IPS-20b (cell line): Measurements from ENCODE around the gene MEIS1.

ENCODE experiments used
- H3K27ac ChIP-seq: one replicate; pipeline ENCODE4 v1.5.1; 2013; ENCODE audit warnings: low read length
- H3K27me3 ChIP-seq: 2 replicates; pipeline ENCODE4 v1.6.1; 2013; ENCODE audit warnings: mild to moderate bottlenecking, low read length, inconsistent platforms; ENCODE audit not compliant: insufficient read depth
- H3K36me3 ChIP-seq: 2 replicates; pipeline ENCODE4 v1.6.1; 2013; ENCODE audit warnings: low read depth, mild to moderate bottlenecking, inconsistent platforms, low read length, moderate library complexity; ENCODE audit not compliant: insufficient read depth
- H3K4me1 ChIP-seq: 2 replicates; pipeline ENCODE4 v1.6.1; 2013; ENCODE audit warnings: mild to moderate bottlenecking, control low read depth, inconsistent platforms, low read length, moderate library complexity; ENCODE audit not compliant: insufficient read depth
- H3K4me3 ChIP-seq: 2 replicates; pipeline ENCODE4 v1.5.1; 2013; ENCODE audit warnings: mild to moderate bottlenecking, low read length, inconsistent platforms
- H3K9ac ChIP-seq: 2 replicates; pipeline ENCODE4 v1.6.1; 2013; ENCODE audit warnings: low read depth, mild to moderate bottlenecking, inconsistent platforms, low read length, moderate library complexity
- H3K9me3 ChIP-seq: 2 replicates; pipeline ENCODE4 v1.6.1; 2013; ENCODE audit warnings: mild to moderate bottlenecking, low read depth, low read length, inconsistent platforms; ENCODE audit not compliant: insufficient read depth

Gene MEIS1

DNA sequence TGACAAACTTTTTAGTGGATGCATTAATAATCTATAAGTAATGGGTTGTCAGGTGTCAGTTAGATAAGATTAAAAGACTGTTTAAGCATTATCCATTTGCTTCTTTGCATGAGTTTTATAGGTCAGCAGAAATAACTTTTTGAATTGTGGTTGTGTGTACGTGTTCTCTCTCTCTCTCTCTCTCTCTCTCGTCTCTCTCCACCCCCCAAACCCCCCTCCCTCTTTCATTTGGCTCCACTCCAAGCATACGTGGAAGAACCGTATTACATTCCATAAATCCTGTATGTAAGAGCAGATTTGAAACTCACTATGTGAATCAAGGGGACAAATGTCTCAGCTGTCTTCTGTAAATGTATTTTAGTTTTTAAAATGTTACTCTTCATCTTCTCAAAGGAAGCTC lies 120.2 kb downstream of the MEIS1 start:
- Histone ChIP-seq H3K4me3 (no peak overlapping the region), H3K4me1 (0 out of 2 replicates have a peak, but pooled peaks cover 5% of the 10 kb centered on the region), H3K27ac (no peak overlapping the region), H3K36me3 (no peaks in the 10 kb centered on the region), H3K9ac (no peak overlapping the region), H3K9me3 (no peaks in the 10 kb centered on the region), H3K27me3 (no peaks in the 10 kb centered on the region)

DNA sequence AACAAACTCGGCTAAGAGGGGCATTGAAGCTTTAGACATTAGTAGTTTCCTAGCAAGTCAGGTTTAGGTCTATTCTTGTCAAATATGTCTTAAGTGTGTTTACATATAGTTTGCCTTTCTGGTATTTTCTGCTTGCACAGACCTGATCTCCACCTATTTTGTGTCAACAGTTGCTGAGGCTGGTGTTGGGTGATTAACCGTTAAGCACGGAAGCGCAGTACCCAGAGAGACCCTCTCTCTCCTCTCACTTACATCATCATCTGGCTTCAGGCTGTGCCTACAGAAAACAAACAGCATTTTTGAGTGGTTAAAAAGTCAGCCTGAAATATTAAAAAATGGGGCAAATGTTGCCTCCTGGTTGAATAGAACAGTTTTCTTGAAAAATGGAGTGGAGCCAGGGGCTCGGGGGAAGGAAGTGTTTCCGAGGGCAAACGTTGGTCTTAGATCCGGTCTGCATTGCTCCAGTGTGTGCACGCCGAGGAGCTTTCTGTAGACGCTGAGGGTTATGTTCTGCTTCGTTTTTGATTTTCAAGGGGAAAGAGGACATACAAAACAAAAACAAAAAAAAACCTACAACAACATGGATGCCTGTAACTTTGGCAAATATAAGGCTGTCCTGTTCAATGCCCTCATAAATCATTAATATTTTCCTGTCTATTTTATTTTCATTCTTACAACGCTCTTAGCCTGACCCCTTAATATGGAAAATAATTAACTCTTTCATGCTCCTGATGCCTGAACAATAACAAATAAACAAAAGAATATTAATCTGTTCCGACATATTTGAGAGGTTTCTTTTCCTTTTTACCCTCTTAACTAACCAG lies 120.8 kb downstream of the MEIS1 start:
- no peaks in the 10 kb centered on the region for H3K27me3 ChIP-seq
- H3K4me1 ChIP-seq: 0 out of 2 replicates have a peak, but pooled peaks cover 5% of the 10 kb centered on the region
- H3K9ac ChIP-seq: no peak overlapping the region
- no peaks in the 10 kb centered on the region for H3K9me3 ChIP-seq
- H3K4me3 ChIP-seq: no peak overlapping the region
- no peak overlapping the region for H3K27ac ChIP-seq
- no peaks in the 10 kb centered on the region for H3K36me3 ChIP-seq

DNA sequence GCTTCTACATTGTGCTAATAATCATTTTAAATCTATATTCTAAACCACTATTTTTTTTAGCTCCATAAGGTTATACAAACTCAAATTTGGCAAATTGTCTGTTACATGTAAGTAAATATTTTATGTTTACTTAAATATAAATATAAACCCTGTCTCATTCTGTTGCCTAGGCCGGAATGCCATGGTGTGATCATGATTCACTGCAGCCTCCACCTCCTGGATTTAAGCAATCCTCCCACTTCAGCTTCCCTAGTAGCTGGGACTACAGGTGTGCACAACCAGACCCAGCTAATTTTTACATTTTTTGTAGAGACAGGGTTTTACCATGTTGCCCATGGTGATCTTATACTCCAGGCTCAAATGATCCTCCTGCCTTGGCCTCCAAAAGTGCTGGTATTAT lies 124.7 kb downstream of the MEIS1 start:
- H3K9me3 ChIP-seq: no peaks in the 10 kb centered on the region
- no peak overlapping the region for H3K4me3 ChIP-seq
- H3K4me1 ChIP-seq: peaks cover 14% of the 10 kb centered on the region; the same call in 1 of the 2 replicates
- H3K27ac ChIP-seq: no peak overlapping the region
- H3K27me3 ChIP-seq: no peaks in the 10 kb centered on the region
- no peak overlapping the region for H3K9ac ChIP-seq
- no peaks in the 10 kb centered on the region for H3K36me3 ChIP-seq

DNA sequence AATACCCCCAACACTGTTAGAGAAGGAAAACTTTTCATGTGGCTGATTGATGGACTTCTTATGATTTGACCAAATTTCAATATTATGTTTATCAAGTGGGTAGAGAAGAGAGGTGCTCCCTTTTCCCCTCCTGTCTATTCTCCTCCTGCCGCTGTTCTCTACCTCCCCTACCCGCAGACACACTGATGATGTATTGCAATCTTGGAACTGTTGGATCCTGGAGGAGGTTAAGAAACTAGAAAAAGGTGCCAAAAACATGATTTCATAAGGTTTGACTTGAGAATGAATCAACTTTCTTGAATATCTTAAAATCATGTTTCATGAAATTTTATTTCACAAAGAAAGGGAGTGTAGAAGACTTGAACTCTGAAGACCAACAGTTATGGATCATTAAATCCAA lies 125.8 kb downstream of the MEIS1 start:
- H3K9ac ChIP-seq: no peak overlapping the region
- H3K27me3 ChIP-seq: no peaks in the 10 kb centered on the region
- no peak overlapping the region for H3K27ac ChIP-seq
- no peaks in the 10 kb centered on the region for H3K36me3 ChIP-seq
- no peak overlapping the region for H3K4me3 ChIP-seq
- H3K9me3 ChIP-seq: no peaks in the 10 kb centered on the region
- peaks cover 14% of the 10 kb centered on the region; the same call in 1 of the 2 replicates for H3K4me1 ChIP-seq

DNA sequence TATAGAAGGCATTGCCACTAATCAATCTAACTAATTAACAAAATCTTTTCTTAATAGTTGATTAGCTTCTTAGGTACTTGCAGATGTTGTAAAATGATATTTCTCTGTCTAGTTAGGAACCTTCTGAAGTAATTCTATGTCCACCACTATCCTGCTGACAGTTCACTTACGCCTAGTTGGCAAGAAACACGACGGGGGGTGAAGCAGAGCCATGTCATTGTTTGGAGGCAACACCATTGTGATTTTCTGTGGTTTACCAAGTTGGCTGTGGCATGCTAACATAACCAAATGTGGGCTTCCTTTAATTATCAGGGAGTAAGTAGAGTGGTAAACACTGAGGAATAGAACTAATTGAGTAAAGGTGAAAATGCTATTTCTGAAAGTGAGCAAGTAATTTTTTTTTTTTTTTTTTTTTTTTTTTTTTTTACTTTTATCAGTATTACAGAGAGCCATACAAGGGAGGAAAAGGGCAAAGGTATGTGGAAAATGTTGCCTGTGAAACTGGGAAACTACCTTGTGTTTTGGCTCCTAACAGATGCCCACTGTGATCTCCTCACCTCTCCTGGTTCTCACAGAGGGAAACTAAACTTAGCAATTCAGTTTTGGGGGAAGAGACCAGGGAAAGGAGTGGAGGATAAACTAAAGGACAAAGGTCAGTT lies 126.8 kb downstream of the MEIS1 start:
- no peak overlapping the region for H3K4me3 ChIP-seq
- H3K36me3 ChIP-seq: no peaks in the 10 kb centered on the region
- no peaks in the 10 kb centered on the region for H3K9me3 ChIP-seq
- no peak overlapping the region for H3K27ac ChIP-seq
- no peak overlapping the region for H3K9ac ChIP-seq
- peaks cover 14% of the 10 kb centered on the region; the same call in 1 of the 2 replicates for H3K4me1 ChIP-seq
- no peaks in the 10 kb centered on the region for H3K27me3 ChIP-seq

DNA sequence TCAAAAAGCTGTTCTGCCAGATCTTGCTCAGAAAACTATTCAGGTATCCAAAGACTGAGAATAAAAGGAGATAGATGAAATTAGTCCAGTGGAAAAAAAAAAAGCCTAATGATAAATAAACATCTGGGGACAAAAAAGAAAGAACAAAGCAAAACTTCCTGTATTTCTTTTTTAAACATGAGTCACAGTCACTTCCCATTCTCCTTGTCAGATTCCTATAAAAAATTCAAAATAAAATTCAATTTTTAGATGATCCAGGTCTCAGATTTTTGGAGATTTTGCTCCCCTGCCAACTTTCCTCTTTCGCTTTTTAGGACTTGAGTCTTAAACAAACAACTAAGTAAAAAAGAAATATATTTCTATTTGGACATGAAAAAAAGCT lies 127.4 kb downstream of the MEIS1 start:
- Histone ChIP-seq H3K9me3 (no peaks in the 10 kb centered on the region), H3K9ac (no peak overlapping the region), H3K27me3 (no peaks in the 10 kb centered on the region), H3K4me3 (no peak overlapping the region), H3K27ac (no peak overlapping the region), H3K4me1 (peaks cover 17% of the 10 kb centered on the region; the same call in 1 of the 2 replicates), H3K36me3 (no peaks in the 10 kb centered on the region)

DNA sequence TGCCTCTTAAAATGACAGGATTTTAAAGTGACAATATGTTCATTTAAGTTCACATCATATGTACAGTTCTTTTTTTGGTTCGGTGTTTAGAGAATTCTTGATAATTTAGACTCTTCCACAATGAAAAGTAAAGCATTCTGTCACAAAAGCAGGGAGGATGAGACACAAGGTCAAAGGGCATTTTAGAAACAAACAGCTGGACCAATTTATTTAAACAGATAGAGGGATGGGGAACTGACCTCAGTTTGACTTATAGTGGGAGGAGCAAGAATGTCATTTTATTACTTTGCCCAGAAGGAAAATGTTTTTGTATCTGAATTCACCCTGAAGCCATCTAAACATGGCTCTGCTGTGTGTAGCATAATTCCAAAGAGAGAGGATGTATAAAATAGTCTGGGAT lies 128.5 kb downstream of the MEIS1 start:
- Histone ChIP-seq H3K27ac (no peak overlapping the region), H3K9ac (no peak overlapping the region), H3K4me1 (peaks cover 19% of the 10 kb centered on the region; the same call in 1 of the 2 replicates), H3K27me3 (no peaks in the 10 kb centered on the region), H3K4me3 (no peak overlapping the region), H3K36me3 (no peaks in the 10 kb centered on the region), H3K9me3 (no peaks in the 10 kb centered on the region)

DNA sequence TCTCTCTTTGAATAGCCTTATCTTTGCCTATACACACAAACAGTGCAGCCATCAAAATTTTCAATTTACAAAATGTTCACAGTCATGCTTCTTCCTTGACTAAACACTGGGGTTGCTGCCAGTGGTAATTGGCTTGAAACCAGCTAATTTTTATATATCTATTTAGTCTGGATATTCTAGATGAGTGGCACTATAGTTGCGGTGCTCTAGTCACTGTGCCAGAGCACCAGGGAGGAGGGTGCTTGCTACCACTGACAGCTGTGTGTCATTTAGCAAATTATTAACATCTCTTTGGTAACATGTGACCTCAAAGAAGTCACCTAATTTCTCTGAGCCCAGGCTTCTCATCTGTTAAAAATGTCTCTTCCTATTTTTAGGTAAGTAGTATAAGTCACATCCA lies 130.4 kb downstream of the MEIS1 start:
- Histone ChIP-seq H3K27ac (no peak overlapping the region), H3K9me3 (no peaks in the 10 kb centered on the region), H3K9ac (no peak overlapping the region), H3K4me1 (peaks cover 28% of the 10 kb centered on the region; the same call in 1 of the 2 replicates), H3K4me3 (no peak overlapping the region), H3K36me3 (no peaks in the 10 kb centered on the region), H3K27me3 (no peaks in the 10 kb centered on the region)

DNA sequence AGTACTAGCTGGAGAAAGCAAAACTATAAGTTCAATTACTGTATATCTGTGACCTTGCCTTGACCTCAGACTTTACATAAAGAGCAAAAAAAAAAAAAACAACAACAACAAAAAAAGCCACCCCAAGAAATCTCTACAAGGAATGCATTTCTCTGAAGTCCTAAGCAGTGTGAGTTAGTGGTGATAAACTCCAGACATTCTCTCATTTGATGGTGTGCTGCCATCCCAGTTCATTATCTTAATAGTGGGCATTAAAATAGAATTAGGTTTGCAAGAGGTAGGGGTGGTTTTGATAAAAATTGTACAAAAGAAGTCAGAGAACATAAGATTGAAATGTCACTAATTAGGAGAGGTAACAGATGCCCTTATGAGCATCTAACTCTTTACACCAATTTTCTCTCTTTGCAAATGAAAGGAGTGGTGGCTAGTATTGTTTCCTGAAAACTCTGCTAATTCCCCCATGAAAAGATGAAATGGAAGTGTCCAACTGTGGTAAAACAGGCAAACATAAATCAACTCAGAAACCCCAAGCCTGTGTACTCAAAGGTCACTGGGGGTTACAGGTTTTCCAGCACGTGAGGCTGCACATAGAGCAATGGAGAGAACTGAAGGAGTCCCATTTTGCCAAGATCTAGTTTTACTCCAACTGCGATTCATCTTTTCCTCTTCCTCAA lies 131.9 kb downstream of the MEIS1 start:
- Histone ChIP-seq H3K27ac (no peak overlapping the region), H3K9ac (no peak overlapping the region), H3K36me3 (no peaks in the 10 kb centered on the region), H3K4me3 (no peak overlapping the region), H3K27me3 (no peaks in the 10 kb centered on the region; the same call in 1 of the 2 replicates), H3K9me3 (no peaks in the 10 kb centered on the region), H3K4me1 (peaks cover 27% of the 10 kb centered on the region; the same call in 1 of the 2 replicates)

DNA sequence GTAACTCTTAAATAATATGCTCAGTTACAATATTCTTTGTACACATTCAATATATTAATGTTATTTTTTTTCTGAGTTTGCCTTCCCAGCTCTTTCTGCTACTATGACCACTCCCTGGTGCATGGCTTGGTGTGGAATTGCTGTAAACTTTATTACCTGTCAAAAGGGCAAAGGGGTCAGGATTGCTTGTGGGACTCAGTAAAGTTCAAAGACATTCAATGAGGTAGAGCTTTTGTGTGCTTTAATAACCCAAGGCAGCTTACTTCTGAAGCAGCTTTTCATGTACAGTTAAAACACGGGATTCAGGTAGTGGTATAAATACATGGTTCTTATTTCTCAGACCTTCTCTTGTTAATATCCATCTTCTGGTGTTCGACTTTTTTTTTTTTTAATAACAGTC lies 132.8 kb downstream of the MEIS1 start:
- H3K27me3 ChIP-seq: peaks cover 2% of the 10 kb centered on the region; the same call in 1 of the 2 replicates
- no peaks in the 10 kb centered on the region for H3K9me3 ChIP-seq
- no peaks in the 10 kb centered on the region for H3K36me3 ChIP-seq
- no peak overlapping the region for H3K27ac ChIP-seq
- no peak overlapping the region for H3K4me3 ChIP-seq
- peaks cover 27% of the 10 kb centered on the region; the same call in 1 of the 2 replicates for H3K4me1 ChIP-seq
- H3K9ac ChIP-seq: no peak overlapping the region

DNA sequence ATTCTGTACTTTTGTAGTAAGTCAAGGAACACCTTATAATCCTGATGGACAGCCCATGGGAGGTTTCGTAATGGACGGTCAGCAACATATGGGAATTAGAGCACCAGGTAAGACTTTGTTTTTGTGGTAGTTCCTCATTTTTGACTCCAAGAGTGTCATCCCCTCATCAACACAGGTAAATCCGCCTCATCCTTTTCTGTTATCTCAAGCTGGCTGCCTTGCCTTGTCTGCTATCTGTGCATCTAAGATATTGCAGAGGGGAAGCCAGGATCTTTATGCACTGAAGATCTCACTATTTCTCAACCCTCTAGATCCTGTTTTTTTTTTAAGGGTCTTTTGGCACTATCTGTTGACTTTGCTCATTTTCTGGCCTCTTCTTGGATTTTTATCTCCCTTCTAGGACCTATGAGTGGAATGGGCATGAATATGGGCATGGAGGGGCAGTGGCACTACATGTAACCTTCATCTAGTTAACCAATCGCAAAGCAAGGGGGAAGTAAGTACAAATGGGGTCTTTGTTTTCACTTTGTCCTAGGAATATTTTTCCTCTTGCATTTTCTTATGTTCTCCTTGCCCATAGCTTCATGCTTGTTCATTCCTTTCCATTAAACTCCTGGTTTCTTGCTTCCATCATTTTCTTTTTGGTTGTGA lies 133.8 kb downstream of the MEIS1 start:
- Histone ChIP-seq H3K4me3 (no peak overlapping the region), H3K27ac (no peak overlapping the region), H3K36me3 (no peaks in the 10 kb centered on the region), H3K9ac (no peak overlapping the region), H3K9me3 (no peaks in the 10 kb centered on the region), H3K27me3 (peaks cover 10% of the 10 kb centered on the region; the same call in 1 of the 2 replicates), H3K4me1 (peaks cover 27% of the 10 kb centered on the region; the same call in 1 of the 2 replicates)
